GM12878 (cell line): Measurements from ENCODE around the gene MMADHC. TPM values are rescaled to one million over a fixed set of nuclear protein-coding genes. Genes with fewer than 3 reads are reported as not detected.

Source experiments
- ATAC-seq: fragments of 200-7000 bp; cut with Tn5 transposase; 3 replicates; pipeline ENCODE4 v1.9.1; 2020; ENCODE audit warnings: mild to moderate bottlenecking, moderate library complexity
- BruUV-seq: library from RNA; stranded (reverse); fragments of 400-500 nt; replicated peaks from 2 replicates; lab custom pipeline; 2021; lab: Mats Ljungman, UMichigan
- CTCF ChIA-PET: fragments of 300-600 bp; sonication (Branson Sonifier 250); formaldehyde crosslinking; extraction: SDS; loops from one replicate; lab custom pipeline; 2021; ENCODE audit warnings: inconsistent platforms; lab: Yijun Ruan, JAX
- POLR2A ChIA-PET: fragments of 350-600 bp; formaldehyde crosslinking; extraction: SDS; loops from one replicate; lab custom pipeline; 2021; ENCODE audit warnings: inconsistent platforms; lab: Charles Lee
- RAD21 ChIA-PET: fragments of 300-600 bp; sonication (Branson Sonifier 250); formaldehyde crosslinking; loops from one replicate; lab custom pipeline; 2023; ENCODE audit warnings: antibody characterized with exemption; ENCODE audit not compliant: unreplicated experiment; lab: Charles Lee
- SMC1A ChIA-PET: fragments of 300-600 bp; sonication (Branson Sonifier 250); formaldehyde crosslinking; loops from one replicate; lab custom pipeline; 2023; ENCODE audit not compliant: unreplicated experiment, uncharacterized antibody; lab: Charles Lee
- DNase-seq: peaks from one replicate; pipeline ENCODE4 v3.0.0-alpha.2; 2011; ENCODE audit warnings: low read depth, low spot score
- FAIRE-seq: peaks from 3 replicates; lab custom pipeline; 2011; peaks lifted over from hg19 to GRCh38; lab: Jason Lieb, UNC
- H2AFZ ChIP-seq: 2 replicates; pipeline ENCODE4 v1.6.0; 2011; ENCODE audit warnings: low read depth, low read length, control low read depth; ENCODE audit not compliant: control insufficient read depth
- H3K27ac ChIP-seq: 2 replicates; pipeline ENCODE4 v1.5.1; 2011; ENCODE audit warnings: control low read depth; ENCODE audit not compliant: control insufficient read depth, insufficient read depth
- H3K27me3 ChIP-seq, 2 experiments: replicated peaks in 1 of 2; 2 replicates each; pipeline versions ENCODE4 v1.6.0 to v1.6.1; 2011; ENCODE audit warnings: low read length in 1 of 2; ENCODE audit not compliant: control insufficient read depth in 2 of 2, insufficient read depth in 2 of 2
- H3K36me3 ChIP-seq, 2 experiments: 2 replicates each; pipeline ENCODE4 v1.5.1; 2011; ENCODE audit warnings: low read length in 1 of 2; ENCODE audit not compliant: control insufficient read depth in 2 of 2, insufficient read depth in 2 of 2
- H3K4me1 ChIP-seq: 2 replicates; pipeline ENCODE4 v1.6.1; 2011; ENCODE audit warnings: mild to moderate bottlenecking, low read length, moderate library complexity, mixed read lengths; ENCODE audit not compliant: control insufficient read depth, insufficient read depth
- H3K4me2 ChIP-seq: 2 replicates; pipeline ENCODE4 v1.6.0; 2011; ENCODE audit warnings: control low read depth; ENCODE audit not compliant: control insufficient read depth, insufficient read depth
- H3K4me3 ChIP-seq: fragments of 200-600 bp; sonication (generic); 2 replicates; pipeline ENCODE4 v1.5.1; 2016
- H3K79me2 ChIP-seq: 2 replicates; pipeline ENCODE4 v1.6.0; 2011; ENCODE audit warnings: low read length; ENCODE audit not compliant: control insufficient read depth, insufficient read depth
- H3K9ac ChIP-seq: 2 replicates; pipeline ENCODE4 v1.8.0; 2011; ENCODE audit warnings: low read length, control low read depth, mixed read lengths; ENCODE audit not compliant: control insufficient read depth, insufficient read depth
- H3K9me3 ChIP-seq: replicated peaks from 3 replicates; pipeline ENCODE4 v1.5.1; 2011; ENCODE audit warnings: mild to moderate bottlenecking, low read length; ENCODE audit not compliant: control insufficient read depth, insufficient read depth
- H4K20me1 ChIP-seq: 2 replicates; pipeline ENCODE4 v1.6.0; 2011; ENCODE audit not compliant: control insufficient read depth, insufficient read depth
- BACH1 ChIP-seq: fragments of 450-650 bp; IDR thresholded peaks from 2 replicates; pipeline ENCODE4 v1.6.1; 2017; ENCODE audit warnings: mild to moderate bottlenecking, borderline replicate concordance
- EZH2 ChIP-seq: IDR thresholded peaks from 2 replicates; pipeline ENCODE4 v1.6.1; 2012; ENCODE audit warnings: low read depth, mild to moderate bottlenecking, control low read depth, inconsistent platforms, low read length, borderline replicate concordance; ENCODE audit not compliant: control insufficient read depth
- IRF5 ChIP-seq: fragments of 450-650 bp; IDR thresholded peaks from 2 replicates; pipeline ENCODE4 v1.6.1; 2017; ENCODE audit warnings: borderline replicate concordance
- KLF5 ChIP-seq: fragments of 450-650 bp; IDR thresholded peaks from 2 replicates; pipeline ENCODE4 v1.6.1; 2014; ENCODE audit warnings: mild to moderate bottlenecking; ENCODE audit not compliant: partially characterized antibody
- MTA2 ChIP-seq: fragments of 450-650 bp; IDR thresholded peaks from 2 replicates; pipeline ENCODE4 v1.6.1; 2016; ENCODE audit warnings: low read depth, mild to moderate bottlenecking, moderate library complexity
- NR2F1 ChIP-seq: fragments of 450-650 bp; conservative IDR thresholded peaks from 2 replicates; pipeline ENCODE4 v1.6.1; 2017; ENCODE audit warnings: mild to moderate bottlenecking
- PML ChIP-seq: IDR thresholded peaks from 2 replicates; pipeline ENCODE4 v1.6.1; 2012; ENCODE audit warnings: low read length, inconsistent platforms
- RELA ChIP-seq: fragments of 450-650 bp; IDR thresholded peaks from 2 replicates; pipeline ENCODE4 v1.8.0; 2014; ENCODE audit warnings: borderline replicate concordance; ENCODE audit not compliant: partially characterized antibody
- SMAD1 ChIP-seq: fragments of 450-650 bp; IDR thresholded peaks from 2 replicates; pipeline ENCODE4 v1.6.1; 2018; ENCODE audit warnings: mild to moderate bottlenecking, low read depth; ENCODE audit not compliant: partially characterized antibody
- TCF12 ChIP-seq: IDR thresholded peaks from 2 replicates; pipeline ENCODE4 v1.6.1; 2011; ENCODE audit warnings: low read depth, mild to moderate bottlenecking, low read length
- ZBTB40 ChIP-seq: fragments of 450-650 bp; IDR thresholded peaks from 2 replicates; pipeline ENCODE4 v1.6.1; 2016; ENCODE audit warnings: mild to moderate bottlenecking, moderate library complexity, borderline replicate concordance
- ZNF274 ChIP-seq: IDR thresholded peaks from one replicate; pipeline ENCODE4 v1.8.0; 2011; ENCODE audit not compliant: insufficient read length, insufficient read depth
- ZNF384 ChIP-seq: IDR thresholded peaks from 2 replicates; pipeline ENCODE4 v1.6.1; 2012; ENCODE audit warnings: low read depth, mild to moderate bottlenecking, low read length, improper control_type of control experiment, borderline replicate concordance
- ZZZ3 ChIP-seq: IDR thresholded peaks from 2 replicates; pipeline ENCODE4 v1.6.1; 2011; ENCODE audit warnings: low read depth; ENCODE audit not compliant: control insufficient read depth, insufficient read length
- WGBS: methylation state at CpG from one replicate; pipeline ENCODE4 v1.1.6; 2016; ENCODE audit warnings: low lambda C conversion rate; ENCODE audit not compliant: insufficient replicate concordance, insufficient coverage; ENCODE audit errors: missing lambda C conversion rate; 5-methylcytosine and 5-hydroxymethylcytosine counted together
- in situ Hi-C: fragments of 300-500 bp; cut with MboI; formaldehyde crosslinking; loops from 9 replicates; pipeline ENCODE4 v1.14.3; 2018; ENCODE audit warnings: mixed read lengths
- intact Hi-C: fragments of 100-400 bp; cut with micrococcal nuclease; formaldehyde crosslinking; loops from one replicate; pipeline ENCODE4 v1.14.2; 2022; ENCODE audit not compliant: unreplicated experiment
- polyA plus RNA-seq, 11 experiments: library from polyadenylated mRNA; depleted of rRNA in 4 of 11; unstranded in 6 of 11; stranded (reverse) in 5 of 11; fragments of >200 nt; fragmentation: Nextera tagmentation in 4 of 11; fragmentation: Illumina TruSeq in 1 of 11; extraction: Ambion mirVana in 4 of 11; extraction: Trizol in 1 of 11; gene quantifications; 1 replicate in 1 of 11; 2 replicates in 10 of 11; pipeline versions ENCODE4 v1.2.1 to v1.2.3, GENCODE V29; 2011 to 2016; ENCODE audit warnings: inconsistent platforms in 2 of 11, missing spikeins in 2 of 11, low read depth in 1 of 11
- total RNA-seq, 4 experiments: library from RNA; depleted of rRNA in 3 of 4; stranded (reverse); fragments of >200 nt in 3 of 4; fragmentation: Illumina TruSeq in 1 of 4; extraction: Trizol in 1 of 4; gene quantifications; 2 replicates each; pipeline versions ENCODE4 v1.2.1 to v1.2.3, GENCODE V29; 2013 to 2021
- TF ChIP-seq, protein P1 (sequence below): fragments of 450-650 bp; IDR thresholded peaks from 2 replicates; pipeline ENCODE4 v1.6.1; 2017; ENCODE audit warnings: mild to moderate bottlenecking, moderate library complexity

Gene MMADHC
- total and polyA plus RNA-seq, 10 of the 15 experiments (the other 5 are each of a cell fraction or from before 2014, with no cell fraction given): 93.6 to 415 (median 147) TPM

GRCh38 chr2:149537092-149537726, 50.4 kb downstream of the MMADHC start:
- Histone ChIP-seq H2AFZ (no peak overlapping the region), H3K36me3 (no peaks in the 10 kb centered on the region), H3K79me2 (no peaks in the 10 kb centered on the region), H3K27me3 (no peaks in the 10 kb centered on the region), H4K20me1 (no peaks in the 10 kb centered on the region), H3K27ac (no peak overlapping the region), H3K9ac (no peak overlapping the region), H3K4me2 (no peak overlapping the region), H3K4me1 (no peaks in the 10 kb centered on the region), H3K9me3 (no peaks in the 10 kb centered on the region), H3K4me3 (no peak overlapping the region)
- TF ChIP-seq, protein P1, sequence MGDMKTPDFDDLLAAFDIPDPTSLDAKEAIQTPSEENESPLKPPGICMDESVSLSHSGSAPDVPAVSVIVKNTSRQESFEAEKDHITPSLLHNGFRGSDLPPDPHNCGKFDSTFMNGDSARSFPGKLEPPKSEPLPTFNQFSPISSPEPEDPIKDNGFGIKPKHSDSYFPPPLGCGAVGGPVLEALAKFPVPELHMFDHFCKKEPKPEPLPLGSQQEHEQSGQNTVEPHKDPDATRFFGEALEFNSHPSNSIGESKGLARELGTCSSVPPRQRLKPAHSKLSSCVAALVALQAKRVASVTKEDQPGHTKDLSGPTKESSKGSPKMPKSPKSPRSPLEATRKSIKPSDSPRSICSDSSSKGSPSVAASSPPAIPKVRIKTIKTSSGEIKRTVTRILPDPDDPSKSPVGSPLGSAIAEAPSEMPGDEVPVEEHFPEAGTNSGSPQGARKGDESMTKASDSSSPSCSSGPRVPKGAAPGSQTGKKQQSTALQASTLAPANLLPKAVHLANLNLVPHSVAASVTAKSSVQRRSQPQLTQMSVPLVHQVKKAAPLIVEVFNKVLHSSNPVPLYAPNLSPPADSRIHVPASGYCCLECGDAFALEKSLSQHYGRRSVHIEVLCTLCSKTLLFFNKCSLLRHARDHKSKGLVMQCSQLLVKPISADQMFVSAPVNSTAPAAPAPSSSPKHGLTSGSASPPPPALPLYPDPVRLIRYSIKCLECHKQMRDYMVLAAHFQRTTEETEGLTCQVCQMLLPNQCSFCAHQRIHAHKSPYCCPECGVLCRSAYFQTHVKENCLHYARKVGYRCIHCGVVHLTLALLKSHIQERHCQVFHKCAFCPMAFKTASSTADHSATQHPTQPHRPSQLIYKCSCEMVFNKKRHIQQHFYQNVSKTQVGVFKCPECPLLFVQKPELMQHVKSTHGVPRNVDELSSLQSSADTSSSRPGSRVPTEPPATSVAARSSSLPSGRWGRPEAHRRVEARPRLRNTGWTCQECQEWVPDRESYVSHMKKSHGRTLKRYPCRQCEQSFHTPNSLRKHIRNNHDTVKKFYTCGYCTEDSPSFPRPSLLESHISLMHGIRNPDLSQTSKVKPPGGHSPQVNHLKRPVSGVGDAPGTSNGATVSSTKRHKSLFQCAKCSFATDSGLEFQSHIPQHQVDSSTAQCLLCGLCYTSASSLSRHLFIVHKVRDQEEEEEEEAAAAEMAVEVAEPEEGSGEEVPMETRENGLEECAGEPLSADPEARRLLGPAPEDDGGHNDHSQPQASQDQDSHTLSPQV: no peak
- no peak for TF ChIP-seq SMAD1
- TF ChIP-seq PML: no peak
- no peak for TF ChIP-seq ZZZ3
- TF ChIP-seq EZH2: no peak
- no peak for TF ChIP-seq NR2F1
- no peak for TF ChIP-seq TCF12
- no peak for TF ChIP-seq IRF5
- TF ChIP-seq ZNF384: no peak
- no peak for TF ChIP-seq ZNF274
- TF ChIP-seq ZBTB40: no peak
- no peak for TF ChIP-seq MTA2
- no peak for TF ChIP-seq KLF5
- TF ChIP-seq BACH1: no peak
- TF ChIP-seq RELA: no peak
- ChIA-PET RAD21 (no interaction called here), CTCF (no interaction called here), POLR2A (no interaction called here), SMC1A (no interaction called here)
- intact Hi-C loops (no loop called here), in situ Hi-C loops (no loop called here)
- WGBS: 0% methylated on average over 1 of the region's 1 CpG
- ATAC-seq (no peak), DNase-seq (no peak), FAIRE-seq (no peak)
- no TSS peak for BruUV-seq
